Lower leg skin (tissue), 4 donors: Measurements from ENCODE around the gene RABL6. TPM values are rescaled to one million over a fixed set of nuclear protein-coding genes. Genes with fewer than 3 reads are reported as not detected.

Source experiments
- DNase-seq, 2 donors: peaks; one replicate each; pipeline ENCODE4 v3.0.0-alpha.2; 2019; ENCODE audit warnings: low spot score in 2 of 2
- H3K4me3 ChIP-seq: fragments of 200-600 bp; sonication (generic); 2 replicates; pipeline ENCODE4 v1.5.1; 2017; ENCODE audit warnings: mild to moderate bottlenecking, low read depth; ENCODE audit not compliant: poor library complexity, severe bottlenecking
- CTCF ChIP-seq, 3 donors: fragments of 450-650 bp; IDR thresholded peaks; one replicate each; pipeline ENCODE4 v1.5.1; 2016; ENCODE audit warnings: antibody characterized with exemption in 3 of 3, mild to moderate bottlenecking in 3 of 3, moderate library complexity in 2 of 3
- POLR2A ChIP-seq, 2 donors: fragments of 450-650 bp; IDR thresholded peaks; one replicate each; pipeline ENCODE4 v1.6.1; 2016 to 2017; ENCODE audit warnings: antibody characterized with exemption in 2 of 2, mild to moderate bottlenecking in 1 of 2, moderate library complexity in 1 of 2
- WGBS, 2 donors: methylation state at CpG; one replicate each; pipeline ENCODE4 v1.1.5; 2018; 5-methylcytosine and 5-hydroxymethylcytosine counted together
- intact Hi-C: fragments of 100-400 bp; cut with DNase I; formaldehyde crosslinking; loops from one replicate; pipeline ENCODE4 v1.15.0; 2023; ENCODE audit warnings: low total_unique reads
- microRNA-seq, 2 donors: library from miRNA; unstranded; fragments of <30 nt; microRNA quantifications; one replicate each; pipeline ENCODE4, GENCODE V29; 2016; ENCODE audit warnings: borderline replicate concordance in 2 of 2, borderline number of aligned reads in 1 of 2
- total RNA-seq, 4 donors: library from RNA; depleted of rRNA; stranded (reverse); fragments of >200 nt; gene quantifications; one replicate each; pipeline ENCODE4 v1.1.0, GENCODE V29; 2016

RABL6 gene
- total RNA-seq, 4 donors from 2014 or later, result 47.8 to 75.1 (median 55.5) TPM

DNA sequence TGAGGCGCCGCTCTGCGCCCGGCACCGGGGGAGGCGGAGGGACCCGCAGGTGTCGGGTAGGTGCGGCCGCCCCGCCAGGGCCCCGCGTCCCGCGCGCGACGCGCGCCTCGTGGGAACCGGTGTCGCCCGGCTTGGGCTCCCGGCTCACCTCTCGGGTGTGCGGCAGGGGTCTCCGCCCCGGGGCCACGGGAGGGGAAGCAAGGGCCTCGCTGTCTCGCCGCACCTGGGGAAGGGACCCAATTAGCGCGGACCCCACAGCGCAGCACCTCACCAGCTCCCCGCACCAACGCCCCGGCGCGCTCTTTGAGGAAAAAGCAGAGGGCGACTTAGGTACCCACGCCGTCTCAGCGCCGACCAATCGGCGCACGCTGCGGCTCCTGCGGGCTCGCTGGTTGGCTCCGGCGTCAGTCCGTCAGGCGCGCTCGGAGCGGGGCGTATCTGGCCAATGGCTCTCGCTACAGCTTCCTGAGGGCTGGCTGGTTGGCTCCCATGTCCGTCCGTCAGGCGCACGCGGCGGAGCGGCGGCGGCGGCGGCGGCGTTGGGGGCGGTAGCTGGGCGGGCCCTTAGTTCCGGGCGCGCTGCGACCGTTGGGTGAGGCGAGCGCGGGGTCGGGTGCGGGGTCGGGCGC, 78.3 kb downstream of the RABL6 start, which contains the start of gene TRAF2:
TRAF2 (plus strand) TSS at position 567 of the 629 bp plus-strand sequence. CDS start 12,225 bp downstream, outside the sequence.
- TF ChIP-seq CTCF (IDR thresholded peaks at IDR 0.05), result peak in 1 of 3 donors; percentile 19
- TF ChIP-seq POLR2A (IDR thresholded peaks at IDR 0.05), result no peak
- 0% methylated on average over 18 to 27 of the region's 88 CpGs for WGBS, 2 donors
- intact Hi-C loops, result no loop called here
- H3K4me3 ChIP-seq, result peak within 1 kb of the TSS; percentile 72
- DNase-seq, result peak; percentile 97 to 99

DNA sequence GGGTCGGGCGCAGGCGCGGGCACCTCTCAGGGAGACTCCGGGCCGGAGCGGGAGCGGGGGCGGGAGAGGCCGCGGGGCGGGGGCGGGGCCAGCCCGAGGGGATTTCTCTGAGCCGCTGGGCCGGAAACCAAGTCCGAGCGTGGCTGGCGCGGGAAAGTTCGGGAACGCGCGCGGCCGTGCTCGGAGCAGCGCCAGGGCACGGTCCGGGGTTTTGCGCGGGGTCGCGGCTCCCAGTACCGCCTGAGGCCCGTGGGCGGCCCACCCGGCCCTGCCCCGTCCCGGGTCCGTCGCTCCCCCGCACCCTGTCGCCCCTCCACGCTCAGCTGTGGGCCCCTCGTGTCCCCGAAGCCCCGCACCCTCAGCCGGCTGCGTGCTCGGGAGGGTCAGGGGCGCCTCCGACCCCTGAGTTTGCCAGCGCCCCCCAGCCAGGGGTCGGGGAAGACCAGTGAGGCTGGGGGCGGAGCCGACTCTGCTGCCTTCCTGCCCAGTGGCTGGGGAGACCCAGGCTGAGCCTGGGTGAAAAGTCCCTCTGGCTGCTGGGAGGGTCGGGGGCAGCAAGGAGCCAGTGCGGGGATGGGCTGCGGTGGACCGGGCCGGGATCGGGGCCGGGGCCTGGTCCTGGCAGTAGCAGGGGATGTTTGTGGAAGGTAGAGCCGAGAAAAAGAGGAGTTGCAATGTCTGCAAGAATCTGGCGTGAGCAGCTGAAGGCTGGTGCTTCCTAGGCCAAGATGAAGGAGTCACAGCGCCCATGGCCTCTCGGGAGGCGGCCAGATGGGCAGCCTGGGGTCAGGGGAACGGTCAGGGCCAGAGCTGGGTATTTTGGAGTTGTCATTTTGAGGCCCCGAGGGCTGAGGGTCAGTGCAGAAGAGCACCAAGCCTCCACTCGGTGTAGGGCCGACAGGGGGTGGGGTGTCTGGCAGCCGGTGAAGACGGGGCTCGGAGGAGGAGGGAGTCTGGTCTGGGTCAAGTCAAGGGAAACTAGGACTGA, 79.2 kb downstream of the RABL6 start:
- TF ChIP-seq POLR2A (IDR thresholded peaks at IDR 0.05) (no peak), CTCF (IDR thresholded peaks at IDR 0.05) (no peak)
- WGBS, 2 donors, result 3 to 4% methylated on average over 39 of the region's 76 CpGs
- peak overlapping the region; percentile 72 for H3K4me3 ChIP-seq
- intact Hi-C loops, result no loop called here
- no peak for DNase-seq

DNA sequence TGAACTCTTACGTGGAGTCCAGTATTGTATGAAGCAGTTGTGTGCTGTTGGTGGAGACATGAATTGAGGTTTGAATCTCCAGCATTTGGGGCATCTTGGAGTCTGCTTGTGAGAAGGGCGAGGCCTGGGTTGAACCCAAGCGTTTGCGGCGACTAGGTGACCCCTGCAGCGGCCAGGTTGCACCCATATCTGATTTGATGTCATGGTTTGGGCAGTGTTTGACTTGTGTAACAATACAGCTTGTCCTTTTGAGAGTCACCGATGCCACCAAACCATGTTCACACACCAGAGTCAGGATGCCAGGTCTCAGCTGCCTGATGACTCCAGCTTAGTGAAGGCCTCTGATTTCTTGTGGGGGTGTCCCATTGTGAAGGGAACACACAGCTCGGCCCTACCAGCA, 80.7 kb downstream of the RABL6 start:
- DNase-seq, result no peak
- 82 to 94% methylated on average over 7 of the region's 8 CpGs for WGBS, 2 donors
- H3K4me3 ChIP-seq, result no peak overlapping the region
- intact Hi-C loops, result no loop called here
- no peak for TF ChIP-seq CTCF (IDR thresholded peaks at IDR 0.05)
- no peak for TF ChIP-seq POLR2A (IDR thresholded peaks at IDR 0.05)

DNA sequence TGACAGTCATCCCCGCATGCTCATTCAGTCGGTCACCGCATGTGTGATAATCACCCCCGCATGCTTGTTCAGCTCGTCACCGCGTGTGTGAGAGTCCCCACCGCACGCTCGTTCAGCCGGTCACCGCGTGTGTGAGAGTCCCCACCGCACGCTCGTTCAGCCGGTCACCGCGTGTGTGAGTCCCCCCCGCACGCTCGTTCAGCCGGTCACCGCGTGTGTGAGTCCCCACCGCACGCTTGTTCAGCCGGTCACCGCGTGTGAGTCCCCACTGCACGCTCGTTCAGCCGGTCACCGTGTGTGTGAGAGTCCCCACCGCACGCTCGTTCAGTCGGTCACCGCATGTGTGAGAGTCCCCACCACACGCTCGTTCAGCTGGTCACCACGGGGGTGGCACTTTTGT, 82.1 kb downstream of the RABL6 start:
- H3K4me3 ChIP-seq, result no peak overlapping the region
- no peak for DNase-seq
- TF ChIP-seq POLR2A (IDR thresholded peaks at IDR 0.05) (no peak), CTCF (IDR thresholded peaks at IDR 0.05) (no peak)
- 94 to 96% methylated on average over 42 of the region's 42 CpGs for WGBS, 2 donors
- intact Hi-C loops, result no loop called here

GRCh38 chr9:136890661-136891060, 82.9 kb downstream of the RABL6 start:
- H3K4me3 ChIP-seq, result no peak overlapping the region

More at GRCh38 chr9:136890661-136891060, 82.9 kb downstream of the RABL6 start:
- WGBS, 2 donors, result 86 to 90% methylated on average over 13 of the region's 13 CpGs
- no peak for TF ChIP-seq CTCF (IDR thresholded peaks at IDR 0.05)
- TF ChIP-seq POLR2A (IDR thresholded peaks at IDR 0.05), result no peak
- intact Hi-C loops, result no loop called here
- DNase-seq, result no peak

Small RNA genes lying within 50 kb of the gene (microRNA-seq; reads per million reads assigned to microRNA genes)
- gene MIR4292, result 0 reads per million in 2 donors
- 0 to 0.68 reads per million in 2 donors for gene MIR4479

Other genes starting within 250 kb of the RABL6 start
- 10 to 100 TPM; 27.8 to 62.2 (median 46.2) TPM for gene EGFL7, start 145.0 kb upstream of the RABL6 start, total RNA-seq
- 10 to 100 TPM; 52.4 to 77.7 (median 63.5) TPM for gene AGPAT2, start 120.5 kb upstream of the RABL6 start, total RNA-seq
- gene DIPK1B, start 95.4 kb upstream of the RABL6 start, total RNA-seq, result 10 to 100 TPM in 2 of 4 donors, 1 to 10 TPM in 2; 7.1 to 13.5 (median 9.5) TPM
- 1 to 10 TPM in 2 of 4 donors, under 1 TPM in 1, not detected in 1; 0.61 to 5.7 (median 1.7) TPM for gene LCN10, start 65.0 kb upstream of the RABL6 start, total RNA-seq
- 1 to 10 TPM in 2 of 4 donors, not detected in 2; 6.3 to 7.3 TPM for gene LCN6, start 59.4 kb upstream of the RABL6 start, total RNA-seq
- gene LCN8, start 49.7 kb upstream of the RABL6 start, total RNA-seq, result not detected
- gene LCN15, start 43.4 kb upstream of the RABL6 start, total RNA-seq, result not detected
- 100 to 1,000 TPM in 2 of 4 donors, 10 to 100 TPM in 2; 67.7 to 120 (median 91.3) TPM for gene TMEM141, start 16.6 kb upstream of the RABL6 start, total RNA-seq
- 1 to 10 TPM in 3 of 4 donors, under 1 TPM in 1; 0.37 to 9.1 (median 2.0) TPM for gene CCDC183, start 11.6 kb upstream of the RABL6 start, total RNA-seq
- 1 to 10 TPM; 1.4 to 2.9 (median 1.6) TPM for gene AJM1, start 34.5 kb downstream of the RABL6 start, total RNA-seq
- 10 to 100 TPM; 22.0 to 60.4 (median 48.7) TPM for gene PHPT1, start 41.5 kb downstream of the RABL6 start, total RNA-seq
- gene MAMDC4, start 44.4 kb downstream of the RABL6 start, total RNA-seq, result 1 to 10 TPM in 3 of 4 donors, under 1 TPM in 1; 0.89 to 1.4 (median 1.4) TPM
- gene EDF1, start 58.4 kb downstream of the RABL6 start, total RNA-seq, result 100 to 1,000 TPM; 354 to 399 (median 376) TPM
- gene TRAF2, start 78.6 kb downstream of the RABL6 start, total RNA-seq, result 10 to 100 TPM; 13.2 to 16.7 (median 15.8) TPM
- gene FBXW5, start 136.8 kb downstream of the RABL6 start, total RNA-seq, result 100 to 1,000 TPM; 145 to 182 (median 154) TPM
- not detected for gene C8G, start 137.3 kb downstream of the RABL6 start, total RNA-seq
- gene LCN12, start 144.3 kb downstream of the RABL6 start, total RNA-seq, result not detected
- 10 to 100 TPM in 3 of 4 donors, 1 to 10 TPM in 1; 9.7 to 75.3 (median 14.8) TPM for gene PTGDS, start 169.6 kb downstream of the RABL6 start, total RNA-seq
- under 1 TPM in 2 of 4 donors, not detected in 2; 0.36 to 0.37 TPM for gene LCNL1, start 175.0 kb downstream of the RABL6 start, total RNA-seq
- 10 to 100 TPM; 38.7 to 75.8 (median 58.2) TPM for gene PAXX, start 184.5 kb downstream of the RABL6 start, total RNA-seq
- gene CLIC3, start 188.6 kb downstream of the RABL6 start, total RNA-seq, result 100 to 1,000 TPM; 114 to 328 (median 163) TPM
- 10 to 100 TPM; 18.2 to 27.6 (median 23.7) TPM for gene ABCA2, start 220.3 kb downstream of the RABL6 start, total RNA-seq
- under 1 TPM in 2 of 4 donors, not detected in 2; 0.22 to 0.39 TPM for gene FUT7, start 224.1 kb downstream of the RABL6 start, total RNA-seq
- gene NPDC1, start 238.2 kb downstream of the RABL6 start, total RNA-seq, result 10 to 100 TPM; 29.1 to 63.9 (median 56.1) TPM
- 10 to 100 TPM; 10.1 to 14.7 (median 12.1) TPM for gene ENTPD2, start 246.1 kb downstream of the RABL6 start, total RNA-seq